Ishikawa (cell line): Measurements from ENCODE around the gene NSMF.

Source experiments
- CREB1 ChIP-seq: IDR thresholded peaks from 2 replicates; pipeline ENCODE4 v1.6.1; 2012; ENCODE audit warnings: low read depth
- EP300 ChIP-seq: IDR thresholded peaks from 2 replicates; pipeline ENCODE4 v1.6.1; 2012; ENCODE audit warnings: borderline replicate concordance
- FOXM1 ChIP-seq: IDR thresholded peaks from 2 replicates; pipeline ENCODE4 v1.6.1; 2012; ENCODE audit warnings: low read depth, borderline replicate concordance
- MAX ChIP-seq: IDR thresholded peaks from 2 replicates; pipeline ENCODE4 v1.6.1; 2012
- NFIC ChIP-seq: IDR thresholded peaks from 2 replicates; pipeline ENCODE4 v1.6.1; 2012
- REST ChIP-seq: IDR thresholded peaks from 2 replicates; pipeline ENCODE4 v1.6.1; 2012; ENCODE audit warnings: low read depth, mild to moderate bottlenecking
- TAF1 ChIP-seq: IDR thresholded peaks from 2 replicates; pipeline ENCODE4 v1.6.1; 2012; ENCODE audit warnings: low read depth, mild to moderate bottlenecking
- TCF12 ChIP-seq: IDR thresholded peaks from 2 replicates; pipeline ENCODE4 v1.6.1; 2012; ENCODE audit warnings: low read depth
- USF1 ChIP-seq: IDR thresholded peaks from 2 replicates; pipeline ENCODE4 v1.6.1; 2012
- ZBTB7A ChIP-seq: IDR thresholded peaks from 2 replicates; pipeline ENCODE4 v1.6.1; 2012; ENCODE audit warnings: low read depth

GRCh38 chr9:137477778-137478612 lies 18.9 kb upstream of the NSMF start:
- TF ChIP-seq USF1 = no peak
- TF ChIP-seq MAX = no peak
- TF ChIP-seq EP300 = no peak
- no peak for TF ChIP-seq TCF12
- TF ChIP-seq CREB1 = no peak
- no peak for TF ChIP-seq REST
- TF ChIP-seq ZBTB7A = no peak
- no peak for TF ChIP-seq TAF1
- no peak for TF ChIP-seq NFIC
- TF ChIP-seq FOXM1 = no peak
